ENCODE data around the gene KRTAP5-6.

GRCh38 chr11:1736447-1736992 lies 39.5 kb downstream of the KRTAP5-6 start:
- TF ChIP-seq PBX3 (IDR thresholded peaks at IDR 0.05) (no peak), FOXM1 (IDR thresholded peaks at IDR 0.05; ENCODE audit: low read depth) (no peak), EZH2phosphoT487 (IDR thresholded peaks at IDR 0.05; ENCODE audit: borderline replicate concordance, low read depth) (no peak), POLR2AphosphoS5 (IDR thresholded peaks at IDR 0.05; ENCODE audit: low read depth, low read length) (no peak)
